ENCODE measurements around the gene AP5S1.
A peak's percentile ranks its signal among the peaks of the same experiment; 100 is the strongest.
"Not testable (repeated sequence)": the region's sequence is repeated elsewhere in the genome, so short reads cannot be mapped to it uniquely, and the experiment has no call there.

Gene AP5S1

DNA sequence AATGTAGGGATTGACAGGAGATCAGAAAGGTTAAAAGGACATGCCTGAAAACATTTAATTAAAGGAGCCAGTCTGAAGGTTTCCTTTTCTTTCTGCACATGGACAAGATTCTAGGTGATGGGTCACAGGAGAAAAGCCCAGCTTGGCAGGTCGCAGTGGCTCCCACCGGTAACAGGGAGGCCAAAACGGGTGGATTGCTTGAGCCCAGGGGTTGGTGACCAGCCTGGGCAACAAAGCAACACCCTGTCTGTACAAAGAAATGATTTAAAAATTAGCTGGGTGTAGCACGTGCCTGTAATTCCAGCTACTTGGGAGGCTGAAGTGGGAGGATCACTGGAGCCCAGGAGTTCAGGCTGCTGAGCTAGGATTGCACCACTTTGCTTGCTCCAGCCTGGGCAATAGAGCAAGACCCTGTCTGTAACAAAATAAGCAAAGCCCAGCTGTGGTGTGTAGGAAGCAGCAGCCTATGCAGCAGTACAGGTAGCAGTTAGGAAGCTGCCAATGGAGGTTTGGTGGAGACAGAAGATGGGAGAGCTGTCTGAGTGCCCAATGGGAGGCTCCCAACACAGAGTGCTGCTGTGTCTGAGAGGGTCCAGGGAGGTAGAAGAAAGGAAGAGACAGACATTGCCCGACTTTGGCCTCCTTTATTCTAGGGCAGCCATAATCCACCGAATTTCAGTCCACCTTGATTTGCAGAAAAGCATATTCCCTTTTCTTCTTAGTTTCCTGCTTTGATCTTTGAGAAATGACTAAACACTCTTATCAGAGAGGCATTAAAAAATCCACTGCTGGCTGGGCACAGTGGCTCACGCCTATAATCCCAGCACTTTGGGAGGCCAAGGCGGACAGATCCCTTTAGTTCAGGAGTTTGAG lies 7.1 kb upstream of the AP5S1 start:
- DNase-seq, result peak; percentile 19

DNA sequence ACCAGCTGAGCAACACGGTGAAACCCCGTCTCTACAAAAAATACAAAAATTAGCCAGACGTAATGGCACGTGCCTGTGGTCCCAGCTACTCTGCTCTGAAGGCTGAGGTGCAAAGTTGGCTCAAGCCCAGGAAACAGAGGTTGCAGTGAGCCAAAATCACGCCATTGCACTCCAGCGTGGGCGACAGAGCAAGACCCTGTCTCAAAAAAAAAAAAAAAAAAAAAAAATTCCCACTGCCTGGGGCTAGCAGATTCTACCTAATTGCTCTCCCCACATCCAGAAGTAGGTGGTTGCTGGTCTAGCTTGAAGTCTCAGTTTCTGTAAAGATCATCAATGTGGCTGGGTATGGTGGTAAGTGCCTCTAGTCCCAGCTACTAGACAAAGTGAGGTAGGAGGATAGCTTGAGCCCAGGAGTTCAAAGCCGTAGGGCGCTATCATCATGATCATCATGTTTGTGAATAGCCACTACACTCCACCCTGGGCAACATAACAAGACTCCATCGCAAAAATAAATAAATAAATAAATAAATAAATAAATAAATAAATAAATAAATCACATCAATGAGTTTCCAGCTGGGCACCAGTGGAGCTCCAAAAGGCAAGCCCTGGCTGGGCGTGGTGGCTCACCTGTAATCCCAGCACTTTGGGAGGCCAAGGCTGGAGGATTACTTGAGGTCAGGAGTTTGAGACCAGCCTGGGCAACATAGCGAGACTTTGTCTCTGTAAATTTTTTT lies 6.3 kb upstream of the AP5S1 start:
- peak; percentile 22 for DNase-seq

DNA sequence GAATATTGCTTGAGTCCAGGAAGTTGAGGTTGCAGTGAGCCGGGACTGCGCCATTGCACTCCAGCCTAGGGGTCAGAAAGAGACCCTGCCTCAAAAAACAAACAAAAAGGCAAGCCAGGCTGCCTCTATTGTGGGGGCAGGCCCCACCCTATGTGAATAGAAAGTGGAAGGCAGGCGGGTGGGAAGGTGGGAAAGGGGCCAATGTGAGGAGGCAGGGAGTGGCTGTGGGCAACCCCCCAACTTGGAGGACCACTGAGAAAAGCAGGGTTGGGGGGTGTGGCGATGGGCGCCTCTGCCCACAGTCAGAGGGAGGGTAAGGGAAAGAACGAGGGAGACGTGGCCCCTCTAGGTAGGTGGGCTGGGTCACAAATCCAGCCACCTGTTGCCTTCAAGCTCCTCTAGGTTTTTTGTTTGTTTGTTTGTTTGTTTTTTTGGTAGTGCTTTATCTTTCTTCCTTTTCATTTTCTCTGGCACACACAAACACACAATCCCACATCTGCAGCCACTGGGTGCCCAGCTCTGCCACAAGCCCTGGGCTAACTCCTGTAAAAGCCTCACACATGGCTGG lies 5.3 kb upstream of the AP5S1 start:
- DNase-seq, result peak; percentile 25

DNA sequence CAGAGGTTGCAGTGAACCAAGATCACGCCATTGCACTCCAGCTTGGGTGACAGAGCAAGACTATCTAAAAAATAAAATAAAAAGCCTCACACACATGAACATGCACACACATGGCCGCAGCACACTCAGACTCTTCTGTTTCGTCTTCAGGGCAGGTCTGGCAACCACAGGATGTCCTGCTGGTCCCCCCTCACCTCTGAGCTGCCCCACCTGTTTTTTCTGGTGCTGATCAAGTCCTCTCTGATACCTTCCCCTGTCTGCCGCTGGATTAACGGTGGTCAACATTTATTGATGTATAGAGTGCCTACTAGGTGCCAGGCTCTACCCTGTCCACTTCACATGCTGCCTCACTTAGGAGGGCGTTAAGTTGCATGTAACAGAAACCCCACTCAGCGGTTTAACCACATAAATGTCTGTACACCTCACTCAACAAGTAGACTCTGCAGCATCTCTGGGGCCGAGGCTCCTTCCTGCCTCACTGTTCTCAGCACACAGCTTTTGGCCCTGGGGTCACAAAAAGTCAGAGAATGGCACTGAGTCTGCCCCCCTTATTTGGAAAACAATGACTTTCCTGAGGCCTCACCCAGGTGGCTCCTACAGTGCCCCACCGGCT lies 4.5 kb upstream of the AP5S1 start:
- peak; percentile 15 for DNase-seq

DNA sequence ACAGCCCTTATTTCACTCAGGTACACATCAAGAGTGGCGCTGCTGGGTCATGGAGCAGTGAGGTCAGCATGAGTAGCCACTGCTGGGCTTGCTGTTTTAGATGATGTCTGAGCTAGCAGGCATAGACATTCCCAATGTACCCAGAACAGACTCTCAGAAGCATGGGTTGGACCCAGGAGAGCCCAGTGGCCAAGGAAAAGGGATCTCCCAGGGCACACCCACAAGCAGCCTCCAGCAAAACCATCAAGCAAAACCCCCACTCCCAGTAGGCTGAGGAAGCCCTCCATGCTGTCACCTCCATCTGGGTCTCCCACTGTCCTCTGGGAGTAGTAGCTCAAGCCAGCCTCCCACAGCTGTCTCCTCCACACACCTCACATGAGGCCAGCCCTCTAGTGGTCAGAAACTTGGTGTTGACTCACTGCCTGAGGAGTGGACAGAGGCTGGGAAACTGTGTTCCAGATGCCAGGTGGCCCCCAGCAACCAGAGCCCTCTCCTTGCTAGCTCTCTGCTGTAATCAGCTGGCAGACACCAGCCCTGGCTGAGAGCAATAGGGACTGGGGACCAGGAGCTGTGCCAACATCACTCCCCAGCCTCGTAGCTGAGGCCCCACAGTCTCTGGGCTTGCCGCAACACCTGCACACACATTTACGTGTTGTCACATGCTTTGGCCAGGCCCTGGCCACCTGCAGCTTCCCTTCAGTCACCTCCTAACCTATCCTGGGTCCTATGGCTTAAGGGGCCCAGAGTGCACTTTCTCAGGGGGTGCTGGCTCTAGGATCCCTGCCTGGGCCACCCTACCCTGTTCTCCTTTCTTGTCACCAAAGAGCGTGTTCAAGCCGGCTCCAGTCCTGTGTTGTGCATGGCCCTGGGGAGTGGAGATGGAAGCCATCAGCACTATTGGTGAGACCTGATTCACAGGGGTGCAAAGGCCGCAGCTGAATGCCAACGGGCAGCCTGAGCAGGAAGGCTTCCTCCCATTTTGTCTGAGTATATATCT lies 1.9 kb upstream of the AP5S1 start:
- DNase-seq, result peak; percentile 75

DNA sequence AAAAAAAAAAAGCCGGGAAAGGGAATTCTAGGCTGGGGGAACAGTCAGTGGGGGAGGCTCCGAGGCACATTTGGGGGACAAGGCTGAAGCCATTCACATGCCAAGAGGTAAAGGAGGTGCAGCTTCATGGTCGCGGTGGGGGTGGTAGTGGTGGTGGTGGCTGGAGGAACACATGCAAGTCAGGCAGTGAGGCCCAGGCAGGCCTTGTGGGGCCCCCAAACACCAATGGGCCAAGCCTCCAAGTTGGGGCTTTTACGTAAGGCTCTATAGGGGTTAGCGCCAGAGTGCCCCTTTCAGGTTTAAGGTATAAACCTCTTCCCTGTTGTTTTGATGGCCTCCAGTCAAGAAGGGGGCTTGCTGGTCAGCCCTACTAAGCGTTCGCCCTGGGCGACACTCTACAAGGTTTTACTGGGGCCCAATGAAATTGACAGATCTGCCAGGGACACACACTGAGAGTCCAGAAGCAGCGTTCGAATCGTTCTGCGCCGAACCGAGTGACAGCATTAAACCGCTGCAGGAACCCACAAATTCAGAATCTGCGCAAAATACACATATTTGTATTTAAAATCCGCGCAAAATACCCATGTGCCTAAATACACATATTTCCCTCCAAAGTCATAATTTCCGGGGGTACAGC lies 818 bp upstream of the AP5S1 start:
- peak; percentile 40 for DNase-seq

DNA sequence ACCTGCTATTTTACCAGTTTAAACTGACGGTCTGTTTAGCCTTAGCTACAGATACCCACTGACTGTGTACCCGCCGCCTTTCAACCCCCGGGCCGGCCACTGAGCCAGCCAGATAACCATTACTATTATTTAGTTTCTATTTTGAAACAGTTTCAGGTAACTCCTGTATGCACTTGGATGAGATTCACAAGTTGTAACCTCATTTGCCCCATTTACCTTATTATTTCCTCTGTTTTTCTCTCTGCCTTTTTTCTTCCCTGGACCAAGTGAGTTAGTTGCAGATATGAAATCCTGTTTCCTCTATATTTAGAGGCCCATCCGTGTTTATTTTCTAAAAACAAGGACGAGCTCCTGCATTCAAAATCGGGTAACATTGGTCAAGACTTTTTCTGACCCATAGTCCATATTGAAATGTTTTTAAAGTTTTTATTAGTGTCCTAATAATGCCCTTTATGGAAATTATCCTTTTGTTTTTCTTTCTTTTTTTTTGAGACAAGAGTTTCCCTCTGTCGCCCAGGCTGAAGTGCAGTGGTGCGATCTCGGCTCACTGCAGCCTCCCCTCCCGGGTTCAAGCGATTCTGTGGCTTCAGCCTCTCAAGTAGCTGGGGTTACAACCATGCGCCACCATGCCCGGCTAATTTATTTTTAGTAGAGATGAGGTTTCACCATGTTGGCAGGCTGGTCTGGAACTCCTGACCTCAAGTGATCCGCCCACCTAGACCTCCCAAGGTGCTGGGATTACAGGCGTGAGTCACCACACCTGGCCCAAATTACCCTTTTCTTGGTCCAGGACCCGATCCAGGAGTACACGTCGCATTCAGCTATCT lies 767 bp downstream of the AP5S1 start:
- peak; percentile 29 for DNase-seq

DNA sequence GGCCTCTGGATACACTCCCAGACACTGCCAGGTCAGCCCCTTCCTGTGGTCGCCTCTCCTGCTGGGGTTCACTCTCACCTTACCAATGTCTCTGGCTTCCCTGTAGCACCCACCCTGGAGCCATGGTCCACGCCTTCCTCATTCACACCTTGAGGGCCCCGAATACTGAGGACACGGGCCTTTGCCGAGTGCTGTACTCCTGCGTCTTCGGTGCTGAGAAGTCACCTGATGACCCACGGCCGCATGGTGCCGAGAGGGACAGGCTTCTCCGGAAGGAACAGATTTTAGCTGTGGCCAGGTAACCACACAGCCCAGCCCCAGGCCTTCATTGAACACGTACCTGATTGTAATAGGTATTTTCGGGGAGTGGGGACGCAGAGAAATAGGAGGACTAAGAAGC lies 1.6 kb downstream of the AP5S1 start:
- DNase-seq, result peak; percentile 20

DNA sequence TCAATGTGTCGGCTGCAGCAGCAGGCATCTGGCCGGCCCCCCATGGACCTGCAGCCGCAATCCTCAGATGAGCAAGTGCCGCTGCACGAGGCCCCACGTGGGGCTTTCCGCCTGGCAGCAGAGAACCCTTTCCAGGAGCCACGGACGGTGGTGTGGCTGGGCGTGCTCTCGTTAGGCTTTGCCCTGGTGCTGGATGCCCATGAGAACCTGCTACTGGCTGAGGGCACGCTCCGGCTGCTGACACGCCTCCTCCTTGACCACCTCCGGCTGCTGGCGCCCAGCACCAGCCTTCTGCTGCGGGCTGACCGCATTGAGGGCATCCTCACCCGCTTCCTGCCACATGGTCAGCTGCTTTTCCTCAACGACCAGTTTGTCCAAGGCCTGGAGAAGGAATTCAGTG lies 3.5 kb downstream of the AP5S1 start:
- no peak for DNase-seq

DNA sequence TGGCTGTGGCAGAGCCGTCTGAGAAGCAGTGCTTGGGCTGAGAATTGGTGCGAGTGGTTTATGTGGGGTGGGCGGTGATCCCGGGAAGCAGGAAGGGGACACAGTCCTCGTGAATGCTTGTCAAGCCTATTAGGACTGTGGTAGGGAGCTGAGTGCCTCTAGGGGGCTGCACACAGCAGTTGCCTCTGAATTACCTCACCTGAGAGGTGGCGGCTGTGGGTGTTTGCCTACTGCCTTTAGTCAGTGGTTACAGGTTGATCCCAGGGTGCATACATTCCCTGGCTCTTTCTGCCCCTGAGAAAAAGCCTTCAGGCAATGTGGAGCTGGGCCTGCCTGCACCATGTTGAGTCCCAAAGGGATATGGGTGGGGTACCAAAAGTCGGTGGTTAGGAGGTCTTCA lies 5.2 kb downstream of the AP5S1 start:
- DNase-seq, result no peak

DNA sequence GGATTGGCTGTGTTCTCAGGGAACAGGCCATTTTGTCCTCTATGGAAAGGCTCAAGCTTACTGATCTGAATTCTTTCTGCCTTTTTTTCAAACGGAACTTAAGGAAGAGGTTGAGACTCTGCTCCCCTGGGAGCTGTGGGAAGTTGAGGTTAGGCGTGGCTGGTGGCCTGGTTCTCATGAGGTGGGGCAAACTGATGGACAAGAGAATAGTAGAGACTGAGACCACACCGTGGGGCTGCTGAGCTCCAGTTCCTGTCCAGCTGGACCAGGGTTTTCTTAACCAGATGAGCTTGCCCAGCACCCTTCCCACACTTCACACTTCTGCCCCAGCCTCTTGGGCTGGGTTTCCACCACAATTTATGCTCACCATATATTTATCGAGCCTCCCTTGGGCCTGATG lies 6.1 kb downstream of the AP5S1 start:
- DNase-seq, result no peak

DNA sequence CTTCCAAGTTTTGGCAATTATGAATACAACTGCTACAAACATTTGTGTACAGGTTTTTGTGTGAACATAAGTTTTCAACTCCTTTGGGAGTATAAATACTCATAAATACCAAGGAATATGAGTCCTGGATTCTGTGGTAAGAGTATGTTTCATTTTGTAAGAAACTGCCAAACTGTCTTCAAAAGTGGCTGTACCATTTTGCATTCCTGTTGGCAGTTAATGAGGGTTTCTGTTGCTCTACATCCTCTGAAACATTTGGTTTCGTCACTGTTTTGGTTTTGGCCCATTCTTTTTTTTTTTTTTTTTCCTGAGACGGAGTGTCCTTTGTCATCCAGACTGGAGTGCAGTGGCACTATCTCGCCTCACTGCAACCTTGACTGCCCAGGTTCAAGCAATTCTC lies 8.5 kb downstream of the AP5S1 start:
- DNase-seq, result no peak

DNA sequence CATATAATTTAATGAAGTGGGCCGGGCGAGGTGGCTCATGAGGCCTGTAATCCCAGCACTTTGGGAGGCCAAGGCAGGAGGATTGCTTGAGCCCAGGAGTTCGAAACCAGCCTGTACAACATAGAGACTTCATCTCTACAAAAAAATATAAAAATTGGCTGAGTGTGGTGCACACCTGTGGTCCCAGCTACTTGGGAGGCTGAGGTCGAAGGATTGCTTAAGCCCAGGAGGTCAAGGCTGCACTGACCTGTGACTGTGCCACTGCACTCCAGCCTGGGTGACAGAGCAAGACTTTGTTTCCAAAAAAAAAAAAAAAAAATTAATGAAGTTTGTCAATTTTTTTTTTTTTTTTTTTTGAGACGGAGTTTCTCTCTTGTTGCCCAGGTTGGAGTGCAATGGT lies 9.5 kb downstream of the AP5S1 start:
- not testable (repeated sequence) for DNase-seq

DNA sequence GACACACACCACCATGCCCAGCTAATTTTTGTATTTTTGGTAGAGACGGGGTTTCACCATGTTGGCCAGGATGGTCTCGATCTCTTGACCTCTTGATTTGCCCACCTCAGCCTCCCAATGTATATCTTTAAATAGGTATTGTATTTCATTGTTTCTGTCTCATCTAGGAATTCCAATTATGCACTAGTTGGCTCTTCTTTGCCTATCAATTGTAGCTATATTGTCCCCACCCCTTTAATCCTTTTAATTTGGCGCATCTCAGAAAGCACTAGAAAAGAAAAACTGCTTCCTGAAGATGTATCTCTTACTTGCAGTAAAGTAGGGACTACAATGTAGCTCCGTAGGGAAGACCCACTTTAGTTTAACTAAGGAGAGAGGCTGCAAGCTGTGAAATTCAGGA lies 15.8 kb downstream of the AP5S1 start:
- DNase-seq, result no peak

DNA sequence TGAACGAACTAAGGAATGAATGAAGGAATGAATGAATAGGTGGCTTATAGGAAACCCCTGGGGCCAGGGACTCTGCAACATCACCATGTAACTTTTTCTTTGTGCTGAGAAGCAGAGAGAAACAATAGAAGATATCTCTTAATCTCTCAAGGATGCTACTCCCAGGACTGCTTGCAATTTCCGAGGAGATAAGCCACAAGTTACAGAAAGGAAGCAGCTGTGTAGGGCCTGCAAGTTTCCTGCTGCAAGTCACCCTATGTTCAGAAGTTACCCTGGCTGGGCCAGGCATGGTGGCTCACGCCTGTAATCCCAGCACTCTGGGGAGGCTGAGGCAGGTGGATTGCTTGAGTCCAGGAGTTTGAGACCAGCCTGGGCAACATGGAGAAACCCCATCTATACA lies 19.0 kb downstream of the AP5S1 start:
- no peak for DNase-seq

DNA sequence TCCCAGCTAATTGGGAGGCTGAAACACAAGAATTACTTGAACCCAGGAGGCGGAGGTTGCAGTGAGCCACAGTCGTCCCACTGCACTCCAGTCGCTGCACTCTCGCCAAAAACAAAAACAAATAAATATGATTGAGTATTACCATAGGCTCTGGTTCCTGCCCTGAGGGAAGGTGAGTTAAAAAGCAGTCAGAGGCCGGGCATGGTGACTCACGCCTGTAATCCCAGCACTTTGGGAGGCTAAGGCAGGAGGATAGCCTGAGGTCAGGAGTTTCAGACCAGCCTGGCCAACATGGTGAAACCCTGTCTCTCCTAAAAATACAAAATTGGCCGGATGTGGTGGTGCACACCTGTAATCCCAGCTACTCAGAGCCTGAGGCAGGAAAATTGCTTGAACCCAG lies 19.9 kb downstream of the AP5S1 start:
- DNase-seq, result not testable (repeated sequence)

DNA sequence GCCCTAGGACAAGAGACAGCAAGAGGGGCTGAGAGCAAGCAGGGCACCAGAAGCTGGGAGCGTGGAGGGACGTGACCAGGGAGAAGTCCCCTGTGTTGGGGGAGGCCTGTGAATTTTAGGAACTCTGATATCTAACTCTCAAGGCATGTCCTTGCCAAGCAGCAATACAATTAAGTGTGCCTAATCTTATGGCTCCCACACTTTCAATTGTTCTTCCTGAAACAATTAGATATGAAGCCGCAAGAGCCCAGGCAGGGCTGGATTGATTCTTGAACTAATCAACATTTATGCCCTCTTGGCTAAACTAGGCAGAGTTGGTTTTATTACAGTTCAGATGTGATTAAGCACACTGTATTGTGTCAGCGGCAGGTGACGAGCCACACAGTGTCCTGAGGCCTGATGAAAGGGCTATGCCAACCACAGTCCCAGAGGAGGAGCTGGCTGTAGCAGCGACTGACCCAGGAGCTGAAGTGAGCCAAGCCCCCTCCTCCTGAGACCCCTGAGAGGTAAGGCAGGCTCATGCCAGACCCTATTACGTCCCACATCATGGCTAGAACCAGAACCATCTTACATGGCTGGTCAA lies 22.1 kb downstream of the AP5S1 start:
- DNase-seq, result no peak

DNA sequence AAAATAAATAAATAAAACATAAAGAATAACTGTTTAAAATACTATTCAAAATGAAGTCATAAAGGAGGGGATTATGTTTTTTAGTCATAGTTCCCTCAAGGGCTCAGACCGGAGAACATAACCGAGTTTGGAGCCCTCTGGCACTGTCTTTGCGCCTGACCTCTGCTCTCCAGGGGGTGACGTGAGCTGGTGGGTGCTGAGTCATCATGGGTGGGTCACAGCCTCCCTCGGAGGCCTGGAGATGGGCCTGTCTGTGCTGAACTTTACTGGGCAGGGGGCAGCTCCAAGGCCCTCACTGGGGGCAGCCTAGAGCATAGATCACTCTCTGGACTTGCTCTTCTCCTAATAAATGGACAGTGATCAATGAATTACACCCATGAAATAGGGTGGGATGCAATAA lies 23.1 kb downstream of the AP5S1 start:
- DNase-seq, result peak; percentile 18

DNA sequence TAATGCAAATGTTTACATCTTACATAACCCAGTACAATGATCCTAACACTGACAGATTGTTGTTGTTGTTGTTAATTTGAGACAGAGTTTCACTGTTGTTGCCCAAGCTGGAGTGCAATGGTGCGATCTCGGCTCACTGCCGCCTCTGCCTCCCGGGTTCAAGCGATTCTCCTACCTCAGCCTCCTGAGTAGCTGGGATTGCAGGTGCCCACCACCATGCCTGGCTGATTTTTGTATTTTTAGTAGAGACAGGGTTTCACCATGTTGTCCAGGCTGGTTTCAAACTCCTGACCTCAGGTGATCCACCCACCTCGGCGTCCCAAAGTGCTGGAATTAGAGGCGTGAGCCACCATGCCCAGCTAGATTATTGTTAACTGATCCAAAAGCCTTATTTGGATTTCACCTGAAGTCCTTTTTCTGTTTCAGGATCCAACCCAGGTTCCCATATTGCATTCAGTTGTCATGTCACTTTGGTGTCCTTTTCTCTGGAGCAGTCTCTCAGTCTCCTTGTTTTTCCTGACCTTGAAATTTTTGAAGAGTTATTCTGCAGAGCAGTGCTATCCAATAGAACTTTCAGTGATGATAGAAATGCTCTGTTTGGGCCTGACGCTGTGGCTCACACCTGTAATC lies 23.8 kb downstream of the AP5S1 start:
- not testable (repeated sequence) for DNase-seq

DNA sequence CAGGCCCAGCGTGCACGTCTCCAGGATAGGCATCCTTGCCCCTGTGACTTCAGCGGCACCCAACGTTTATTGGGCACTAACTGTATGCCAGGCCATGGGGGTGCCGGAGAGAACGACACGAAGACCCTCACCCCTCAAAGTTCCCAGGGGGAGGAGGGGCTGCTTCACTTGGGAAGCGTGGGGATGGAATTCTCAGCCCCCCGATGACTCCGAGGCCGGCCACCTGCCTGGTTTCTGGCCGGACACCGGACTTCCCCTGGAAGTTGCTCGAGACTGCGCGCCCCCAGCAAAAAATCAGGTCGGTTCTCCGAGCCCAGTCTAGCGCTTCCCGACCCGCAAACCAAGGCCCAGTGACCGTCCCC lies 26.0 kb downstream of the AP5S1 start:
- DNase-seq, result no peak

All from femur (tissue), 1 donor.